ENCODE measurements around the gene NLRP1. TPM values are rescaled to one million over a fixed set of nuclear protein-coding genes. Genes with fewer than 3 reads are reported as not detected.

The NLRP1 gene
- total and polyA plus RNA-seq, 2 experiments from 2014 or later, result 42.9 to 64.8 TPM

DNA sequence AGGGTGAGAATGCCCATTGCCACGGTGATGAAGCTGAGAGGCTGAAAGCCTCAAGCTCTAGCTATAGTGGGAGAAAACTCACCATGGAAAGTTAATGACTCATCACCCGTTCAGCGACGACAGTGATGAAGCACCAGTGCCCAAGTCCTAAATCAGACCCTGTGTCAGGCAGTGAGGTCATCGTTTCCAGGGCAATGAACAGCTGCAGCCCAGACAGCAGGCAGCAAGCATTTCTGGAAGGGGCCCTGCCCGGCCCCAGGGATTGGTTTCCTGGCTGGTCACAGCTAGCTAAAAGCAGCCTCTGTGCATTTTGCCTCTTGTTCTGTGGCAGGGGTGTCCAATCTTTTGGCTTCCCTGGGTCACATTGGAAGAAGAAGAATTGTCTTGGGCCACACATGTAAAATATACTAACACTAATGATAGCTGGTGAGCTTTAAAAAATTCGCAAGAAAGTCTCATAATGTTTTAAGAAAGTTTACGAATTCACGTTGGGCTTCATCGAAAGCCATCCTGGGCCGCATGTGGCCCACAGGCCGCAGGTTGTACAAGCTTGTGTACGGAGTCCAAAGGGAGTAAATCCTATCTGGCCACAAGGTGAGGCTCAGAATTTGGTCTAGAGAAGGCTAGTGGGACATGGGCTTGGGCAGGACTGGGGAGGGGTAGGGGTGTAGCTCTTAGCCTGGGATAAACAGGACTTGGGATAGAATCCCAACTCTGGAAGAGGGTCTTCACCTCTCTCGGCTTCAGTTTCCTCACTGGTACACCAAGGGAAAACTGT, 57.3 kb downstream of the NLRP1 start:
- peak; percentile 91 for DNase-seq (ENCODE audit: low spot score)
- H2AFZ ChIP-seq, result no peak overlapping the region

GRCh38 chr17:5523249-5523648, 61.1 kb downstream of the NLRP1 start:
- Histone ChIP-seq H3K27ac (no peak overlapping the region), H3K4me2 (no peak overlapping the region), H3K79me2 (no peaks in the 10 kb centered on the region), H3K4me1 (ENCODE audit: insufficient read depth) (peaks cover 10% of the 10 kb centered on the region), H3K36me3 (replicated peaks; ENCODE audit: insufficient read depth, low read depth) (no peaks in the 10 kb centered on the region), H3K9me3 (ENCODE audit: low read depth) (no peaks in the 10 kb centered on the region), H2AFZ (no peak overlapping the region), H4K20me1 (ENCODE audit: insufficient read depth, poor library complexity, severe bottlenecking) (no peaks in the 10 kb centered on the region), H3K9me2 (replicated peaks; ENCODE audit: insufficient read depth) (no peaks in the 10 kb centered on the region), H3K4me3 (no peak overlapping the region), H3K27me3 (no peaks in the 10 kb centered on the region)
- no peak for TF ChIP-seq EZH2phosphoT487 (IDR thresholded peaks at IDR 0.05; ENCODE audit: low read depth, severe bottlenecking, unreplicated experiment)
- TF ChIP-seq EZH2 (IDR thresholded peaks at IDR 0.05; ENCODE audit: borderline replicate concordance), result no peak
- TF ChIP-seq CTCF (IDR thresholded peaks at IDR 0.05; ENCODE audit: poor library complexity), result no peak
- 70% methylated on average over 5 of the region's 5 CpGs for WGBS (ENCODE audit: low lambda C conversion rate, missing lambda C conversion rate)
- no peak for DNase-seq (ENCODE audit: low spot score)

More for the DNA sequence above, 57.3 kb downstream of the NLRP1 start:
- no peaks in the 10 kb centered on the region for H3K36me3 ChIP-seq (replicated peaks; ENCODE audit: insufficient read depth, low read depth)
- H3K27me3 ChIP-seq, result no peaks in the 10 kb centered on the region
- H3K4me2 ChIP-seq, result peak overlapping the region; percentile 25
- WGBS (ENCODE audit: low lambda C conversion rate, missing lambda C conversion rate), result 61% methylated on average over 14 of the region's 14 CpGs
- H3K4me3 ChIP-seq, result no peak overlapping the region
- TF ChIP-seq EZH2phosphoT487 (IDR thresholded peaks at IDR 0.05; ENCODE audit: low read depth, severe bottlenecking, unreplicated experiment), result no peak
- no peak for TF ChIP-seq EZH2 (IDR thresholded peaks at IDR 0.05; ENCODE audit: borderline replicate concordance)
- no peak for TF ChIP-seq CTCF (IDR thresholded peaks at IDR 0.05; ENCODE audit: poor library complexity)
- peak overlapping the region; percentile 89 for H3K27ac ChIP-seq
- H4K20me1 ChIP-seq (ENCODE audit: insufficient read depth, poor library complexity, severe bottlenecking), result no peaks in the 10 kb centered on the region
- peaks cover 10% of the 10 kb centered on the region for H3K4me1 ChIP-seq (ENCODE audit: insufficient read depth)
- H3K9me3 ChIP-seq (ENCODE audit: low read depth), result no peaks in the 10 kb centered on the region
- no peaks in the 10 kb centered on the region for H3K9me2 ChIP-seq (replicated peaks; ENCODE audit: insufficient read depth)
- H3K79me2 ChIP-seq, result no peaks in the 10 kb centered on the region

GRCh38 chr17:5522476-5522875, 61.8 kb downstream of the NLRP1 start:
- no peak overlapping the region for H3K4me2 ChIP-seq
- 95% methylated on average over 1 of the region's 1 CpG for WGBS (ENCODE audit: low lambda C conversion rate, missing lambda C conversion rate)

More at GRCh38 chr17:5522476-5522875, 61.8 kb downstream of the NLRP1 start:
- H3K27ac ChIP-seq, result no peak overlapping the region
- no peaks in the 10 kb centered on the region for H3K9me2 ChIP-seq (replicated peaks; ENCODE audit: insufficient read depth)
- TF ChIP-seq CTCF (IDR thresholded peaks at IDR 0.05; ENCODE audit: poor library complexity) (no peak), EZH2phosphoT487 (IDR thresholded peaks at IDR 0.05; ENCODE audit: low read depth, severe bottlenecking, unreplicated experiment) (no peak), EZH2 (IDR thresholded peaks at IDR 0.05; ENCODE audit: borderline replicate concordance) (no peak)
- H3K27me3 ChIP-seq, result no peaks in the 10 kb centered on the region
- no peaks in the 10 kb centered on the region for H4K20me1 ChIP-seq (ENCODE audit: insufficient read depth, poor library complexity, severe bottlenecking)
- DNase-seq (ENCODE audit: low spot score), result no peak
- no peaks in the 10 kb centered on the region for H3K9me3 ChIP-seq (ENCODE audit: low read depth)
- H3K79me2 ChIP-seq, result no peaks in the 10 kb centered on the region
- no peak overlapping the region for H3K4me3 ChIP-seq
- no peaks in the 10 kb centered on the region for H3K36me3 ChIP-seq (replicated peaks; ENCODE audit: insufficient read depth, low read depth)
- H3K4me1 ChIP-seq (ENCODE audit: insufficient read depth), result peaks cover 10% of the 10 kb centered on the region
- H2AFZ ChIP-seq, result no peak overlapping the region
